ENCODE data around the gene GBF1. TPM values are rescaled to one million over a fixed set of nuclear protein-coding genes. Genes with fewer than 3 reads are reported as not detected.
A peak's percentile ranks its signal among the peaks of the same experiment; 100 is the strongest.

GBF1 gene
- total and polyA plus RNA-seq, 2 of the 13 experiments (the other 11 are each of a cell fraction or from before 2014, with no cell fraction given): 17.1 to 21.9 TPM

DNA sequence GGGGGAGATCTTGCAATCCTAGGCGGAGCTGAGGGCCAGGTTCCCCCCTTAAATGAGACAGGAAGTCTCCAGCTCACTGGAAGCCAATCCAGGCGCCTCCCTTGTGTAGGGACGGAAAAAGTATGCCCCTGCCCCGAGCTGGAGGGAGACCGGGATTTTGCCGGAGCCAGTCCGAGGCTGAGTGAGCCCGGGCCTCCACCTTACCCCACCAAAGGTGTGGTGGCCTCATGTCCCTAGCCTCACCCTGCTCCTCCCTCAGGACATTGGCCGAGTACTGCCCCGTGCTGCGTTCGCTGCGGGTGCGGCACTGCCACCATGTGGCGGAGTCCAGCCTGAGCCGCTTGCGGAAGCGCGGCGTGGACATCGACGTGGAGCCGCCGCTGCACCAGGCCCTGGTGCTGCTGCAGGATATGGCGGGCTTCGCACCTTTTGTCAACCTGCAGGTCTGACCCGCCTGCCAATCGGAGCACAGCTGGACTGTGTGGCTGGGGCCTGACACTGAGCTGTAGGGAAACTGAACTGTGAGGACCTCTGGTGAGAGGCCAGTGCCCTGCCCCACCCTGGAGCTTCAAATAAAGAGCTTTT is 177.3 kb downstream of the GBF1 start (continued):
- TF ChIP-seq, protein P1, sequence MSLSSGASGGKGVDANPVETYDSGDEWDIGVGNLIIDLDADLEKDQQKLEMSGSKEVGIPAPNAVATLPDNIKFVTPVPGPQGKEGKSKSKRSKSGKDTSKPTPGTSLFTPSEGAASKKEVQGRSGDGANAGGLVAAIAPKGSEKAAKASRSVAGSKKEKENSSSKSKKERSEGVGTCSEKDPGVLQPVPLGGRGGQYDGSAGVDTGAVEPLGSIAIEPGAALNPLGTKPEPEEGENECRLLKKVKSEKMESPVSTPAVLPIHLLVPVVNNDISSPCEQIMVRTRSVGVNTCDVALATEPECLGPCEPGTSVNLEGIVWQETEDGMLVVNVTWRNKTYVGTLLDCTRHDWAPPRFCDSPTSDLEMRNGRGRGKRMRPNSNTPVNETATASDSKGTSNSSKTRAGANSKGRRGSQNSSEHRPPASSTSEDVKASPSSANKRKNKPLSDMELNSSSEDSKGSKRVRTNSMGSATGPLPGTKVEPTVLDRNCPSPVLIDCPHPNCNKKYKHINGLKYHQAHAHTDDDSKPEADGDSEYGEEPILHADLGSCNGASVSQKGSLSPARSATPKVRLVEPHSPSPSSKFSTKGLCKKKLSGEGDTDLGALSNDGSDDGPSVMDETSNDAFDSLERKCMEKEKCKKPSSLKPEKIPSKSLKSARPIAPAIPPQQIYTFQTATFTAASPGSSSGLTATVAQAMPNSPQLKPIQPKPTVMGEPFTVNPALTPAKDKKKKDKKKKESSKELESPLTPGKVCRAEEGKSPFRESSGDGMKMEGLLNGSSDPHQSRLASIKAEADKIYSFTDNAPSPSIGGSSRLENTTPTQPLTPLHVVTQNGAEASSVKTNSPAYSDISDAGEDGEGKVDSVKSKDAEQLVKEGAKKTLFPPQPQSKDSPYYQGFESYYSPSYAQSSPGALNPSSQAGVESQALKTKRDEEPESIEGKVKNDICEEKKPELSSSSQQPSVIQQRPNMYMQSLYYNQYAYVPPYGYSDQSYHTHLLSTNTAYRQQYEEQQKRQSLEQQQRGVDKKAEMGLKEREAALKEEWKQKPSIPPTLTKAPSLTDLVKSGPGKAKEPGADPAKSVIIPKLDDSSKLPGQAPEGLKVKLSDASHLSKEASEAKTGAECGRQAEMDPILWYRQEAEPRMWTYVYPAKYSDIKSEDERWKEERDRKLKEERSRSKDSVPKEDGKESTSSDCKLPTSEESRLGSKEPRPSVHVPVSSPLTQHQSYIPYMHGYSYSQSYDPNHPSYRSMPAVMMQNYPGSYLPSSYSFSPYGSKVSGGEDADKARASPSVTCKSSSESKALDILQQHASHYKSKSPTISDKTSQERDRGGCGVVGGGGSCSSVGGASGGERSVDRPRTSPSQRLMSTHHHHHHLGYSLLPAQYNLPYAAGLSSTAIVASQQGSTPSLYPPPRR (CRISPR knock-in tag; IDR thresholded peaks at IDR 0.05; ENCODE audit: borderline replicate concordance): peak; percentile 63
- TF ChIP-seq ZNF75D (CRISPR knock-in tag; IDR thresholded peaks at IDR 0.05; ENCODE audit: borderline replicate concordance) (no peak), EZH2 (conservative IDR thresholded peaks at IDR 0.05; ENCODE audit: low read depth, low read length) (no peak), CCDC6 (CRISPR knock-in tag; IDR thresholded peaks at IDR 0.05) (peak; percentile 89), MYNN (CRISPR knock-in tag; IDR thresholded peaks at IDR 0.05; ENCODE audit: low read depth) (no peak; the same call in 1 of the 2 replicates), ZSCAN20 (CRISPR knock-in tag; IDR thresholded peaks at IDR 0.05; ENCODE audit: borderline replicate concordance) (no peak), MAFK (conservative IDR thresholded peaks at IDR 0.05 in 1 of 2, IDR thresholded peaks at IDR 0.05 in 1 of 2; ENCODE audit: low read length in 2 of 2) (no peak), TCF7L2 (IDR thresholded peaks at IDR 0.05; ENCODE audit: low read depth, low read length) (no peak)
- TF ChIP-seq, protein P2, sequence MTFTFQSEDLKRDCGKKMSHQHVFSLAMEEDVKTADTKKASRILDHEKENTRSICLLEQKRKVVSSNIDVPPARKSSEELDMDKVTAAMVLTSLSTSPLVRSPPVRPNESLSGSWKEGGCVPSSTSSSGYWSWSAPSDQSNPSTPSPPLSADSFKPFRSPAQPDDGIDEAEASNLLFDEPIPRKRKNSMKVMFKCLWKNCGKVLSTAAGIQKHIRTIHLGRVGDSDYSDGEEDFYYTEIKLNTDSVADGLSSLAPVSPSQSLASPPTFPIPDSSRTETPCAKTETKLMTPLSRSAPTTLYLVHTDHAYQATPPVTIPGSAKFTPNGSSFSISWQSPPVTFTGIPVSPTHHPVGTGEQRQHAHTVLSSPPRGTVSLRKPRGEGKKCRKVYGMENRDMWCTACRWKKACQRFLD (CRISPR knock-in tag; IDR thresholded peaks at IDR 0.05; ENCODE audit: borderline replicate concordance): peak; percentile 58; the same call in 1 of the 2 replicates
- TF ChIP-seq, protein P3, sequence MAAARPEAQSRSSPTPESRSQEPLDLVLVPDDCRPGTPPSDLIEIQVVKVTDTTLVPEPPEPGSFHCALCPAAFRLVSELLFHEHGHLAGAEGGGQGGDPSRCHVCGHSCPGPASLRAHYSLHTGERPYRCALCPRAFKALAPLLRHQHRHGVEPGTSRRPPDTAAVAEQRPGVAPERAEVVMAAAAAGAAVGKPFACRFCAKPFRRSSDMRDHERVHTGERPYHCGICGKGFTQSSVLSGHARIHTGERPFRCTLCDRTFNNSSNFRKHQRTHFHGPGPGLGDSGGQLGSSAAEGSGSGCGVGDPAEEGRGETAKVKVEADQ (CRISPR knock-in tag; IDR thresholded peaks at IDR 0.05; ENCODE audit: borderline replicate concordance): no peak
- TF ChIP-seq, protein P4, sequence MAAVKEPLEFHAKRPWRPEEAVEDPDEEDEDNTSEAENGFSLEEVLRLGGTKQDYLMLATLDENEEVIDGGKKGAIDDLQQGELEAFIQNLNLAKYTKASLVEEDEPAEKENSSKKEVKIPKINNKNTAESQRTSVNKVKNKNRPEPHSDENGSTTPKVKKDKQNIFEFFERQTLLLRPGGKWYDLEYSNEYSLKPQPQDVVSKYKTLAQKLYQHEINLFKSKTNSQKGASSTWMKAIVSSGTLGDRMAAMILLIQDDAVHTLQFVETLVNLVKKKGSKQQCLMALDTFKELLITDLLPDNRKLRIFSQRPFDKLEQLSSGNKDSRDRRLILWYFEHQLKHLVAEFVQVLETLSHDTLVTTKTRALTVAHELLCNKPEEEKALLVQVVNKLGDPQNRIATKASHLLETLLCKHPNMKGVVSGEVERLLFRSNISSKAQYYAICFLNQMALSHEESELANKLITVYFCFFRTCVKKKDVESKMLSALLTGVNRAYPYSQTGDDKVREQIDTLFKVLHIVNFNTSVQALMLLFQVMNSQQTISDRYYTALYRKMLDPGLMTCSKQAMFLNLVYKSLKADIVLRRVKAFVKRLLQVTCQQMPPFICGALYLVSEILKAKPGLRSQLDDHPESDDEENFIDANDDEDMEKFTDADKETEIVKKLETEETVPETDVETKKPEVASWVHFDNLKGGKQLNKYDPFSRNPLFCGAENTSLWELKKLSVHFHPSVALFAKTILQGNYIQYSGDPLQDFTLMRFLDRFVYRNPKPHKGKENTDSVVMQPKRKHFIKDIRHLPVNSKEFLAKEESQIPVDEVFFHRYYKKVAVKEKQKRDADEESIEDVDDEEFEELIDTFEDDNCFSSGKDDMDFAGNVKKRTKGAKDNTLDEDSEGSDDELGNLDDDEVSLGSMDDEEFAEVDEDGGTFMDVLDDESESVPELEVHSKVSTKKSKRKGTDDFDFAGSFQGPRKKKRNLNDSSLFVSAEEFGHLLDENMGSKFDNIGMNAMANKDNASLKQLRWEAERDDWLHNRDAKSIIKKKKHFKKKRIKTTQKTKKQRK (IDR thresholded peaks at IDR 0.05; ENCODE audit: low read length): no peak
- TF ChIP-seq, protein P5, sequence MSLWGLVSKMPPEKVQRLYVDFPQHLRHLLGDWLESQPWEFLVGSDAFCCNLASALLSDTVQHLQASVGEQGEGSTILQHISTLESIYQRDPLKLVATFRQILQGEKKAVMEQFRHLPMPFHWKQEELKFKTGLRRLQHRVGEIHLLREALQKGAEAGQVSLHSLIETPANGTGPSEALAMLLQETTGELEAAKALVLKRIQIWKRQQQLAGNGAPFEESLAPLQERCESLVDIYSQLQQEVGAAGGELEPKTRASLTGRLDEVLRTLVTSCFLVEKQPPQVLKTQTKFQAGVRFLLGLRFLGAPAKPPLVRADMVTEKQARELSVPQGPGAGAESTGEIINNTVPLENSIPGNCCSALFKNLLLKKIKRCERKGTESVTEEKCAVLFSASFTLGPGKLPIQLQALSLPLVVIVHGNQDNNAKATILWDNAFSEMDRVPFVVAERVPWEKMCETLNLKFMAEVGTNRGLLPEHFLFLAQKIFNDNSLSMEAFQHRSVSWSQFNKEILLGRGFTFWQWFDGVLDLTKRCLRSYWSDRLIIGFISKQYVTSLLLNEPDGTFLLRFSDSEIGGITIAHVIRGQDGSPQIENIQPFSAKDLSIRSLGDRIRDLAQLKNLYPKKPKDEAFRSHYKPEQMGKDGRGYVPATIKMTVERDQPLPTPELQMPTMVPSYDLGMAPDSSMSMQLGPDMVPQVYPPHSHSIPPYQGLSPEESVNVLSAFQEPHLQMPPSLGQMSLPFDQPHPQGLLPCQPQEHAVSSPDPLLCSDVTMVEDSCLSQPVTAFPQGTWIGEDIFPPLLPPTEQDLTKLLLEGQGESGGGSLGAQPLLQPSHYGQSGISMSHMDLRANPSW (CRISPR knock-in tag; IDR thresholded peaks at IDR 0.05; ENCODE audit: borderline replicate concordance): no peak
- TF ChIP-seq, protein P6, sequence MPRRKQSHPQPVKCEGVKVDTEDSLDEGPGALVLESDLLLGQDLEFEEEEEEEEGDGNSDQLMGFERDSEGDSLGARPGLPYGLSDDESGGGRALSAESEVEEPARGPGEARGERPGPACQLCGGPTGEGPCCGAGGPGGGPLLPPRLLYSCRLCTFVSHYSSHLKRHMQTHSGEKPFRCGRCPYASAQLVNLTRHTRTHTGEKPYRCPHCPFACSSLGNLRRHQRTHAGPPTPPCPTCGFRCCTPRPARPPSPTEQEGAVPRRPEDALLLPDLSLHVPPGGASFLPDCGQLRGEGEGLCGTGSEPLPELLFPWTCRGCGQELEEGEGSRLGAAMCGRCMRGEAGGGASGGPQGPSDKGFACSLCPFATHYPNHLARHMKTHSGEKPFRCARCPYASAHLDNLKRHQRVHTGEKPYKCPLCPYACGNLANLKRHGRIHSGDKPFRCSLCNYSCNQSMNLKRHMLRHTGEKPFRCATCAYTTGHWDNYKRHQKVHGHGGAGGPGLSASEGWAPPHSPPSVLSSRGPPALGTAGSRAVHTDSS (CRISPR knock-in tag; conservative IDR thresholded peaks at IDR 0.05): no peak
